ENCODE data around the gene EPHB2. TPM values are rescaled to one million over a fixed set of nuclear protein-coding genes. Genes with fewer than 3 reads are reported as not detected.

Gene EPHB2
- polyA plus RNA-seq, 2 of the 4 experiments (the other 2 are of a cell fraction): 13.0 to 35.3 TPM

GRCh38 chr1:22694172-22694571, 16.5 kb upstream of the EPHB2 start:
- ATAC-seq (no peak), FAIRE-seq (no peak), DNase-seq (ENCODE audit: low read depth in 1 of 2, low spot score in 1 of 2) (no peak)
- H3K9me3 ChIP-seq: no peaks in the 10 kb centered on the region
- POLR2A ChIA-PET: no interaction called here
- no peak overlapping the region for H3K4me2 ChIP-seq
- H3K27ac ChIP-seq: no peak overlapping the region
- no peak overlapping the region for H3K4me3 ChIP-seq
- TF ChIP-seq SMC3 (IDR thresholded peaks at IDR 0.05) (no peak), ZC3H11A (IDR thresholded peaks at IDR 0.05) (no peak), EP300 (IDR thresholded peaks at IDR 0.05) (no peak), CBX2 (IDR thresholded peaks at IDR 0.05; ENCODE audit: borderline replicate concordance, low read depth) (no peak), HOXA7 (CRISPR knock-in tag; IDR thresholded peaks at IDR 0.05) (no peak), KDM1A (IDR thresholded peaks at IDR 0.05; ENCODE audit: low read depth) (no peak), RNF2 (IDR thresholded peaks at IDR 0.05; ENCODE audit: borderline replicate concordance, low read depth) (no peak), GATA3 (IDR thresholded peaks at IDR 0.05; ENCODE audit: borderline replicate concordance) (no peak), KDM5A (IDR thresholded peaks at IDR 0.05) (no peak), HDAC2 (IDR thresholded peaks at IDR 0.05) (no peak), E2F6 (IDR thresholded peaks at IDR 0.05; ENCODE audit: borderline replicate concordance, low read depth) (no peak), JUN (IDR thresholded peaks at IDR 0.05) (no peak), TFCP2L1 (CRISPR knock-in tag; IDR thresholded peaks at IDR 0.05) (no peak), NPAS2 (CRISPR knock-in tag; IDR thresholded peaks at IDR 0.05; ENCODE audit: borderline replicate concordance) (no peak), BHLHE40 (IDR thresholded peaks at IDR 0.05; ENCODE audit: low read depth, low read length) (no peak), FOSB (CRISPR knock-in tag; IDR thresholded peaks at IDR 0.05) (no peak), MAZ (IDR thresholded peaks at IDR 0.05; ENCODE audit: borderline replicate concordance, low read depth, low read length) (no peak), CTCF (IDR thresholded peaks at IDR 0.05) (no peak)
- 0 out of 3 replicates have a peak, but pooled peaks cover 7% of the 10 kb centered on the region for H3K4me1 ChIP-seq
- WGBS (ENCODE audit: missing lambda C conversion rate): 75% methylated on average over 5 of the region's 5 CpGs
- CTCF ChIA-PET: interaction anchor here (1.0 kb wide), 1 partner anchor 19 kb away, joined by 3 read pairs; no protein-coding TSS in a partner anchor

- no peak overlapping the region for H3K27ac ChIP-seq
- H3K4me2 ChIP-seq: no peak overlapping the region
- FAIRE-seq (no peak), ATAC-seq (no peak), DNase-seq (ENCODE audit: low read depth in 1 of 2, low spot score in 1 of 2) (no peak)
- H3K9me3 ChIP-seq: no peaks in the 10 kb centered on the region
- TF ChIP-seq SREBF2 (IDR thresholded peaks at IDR 0.05) (no peak), KDM5A (IDR thresholded peaks at IDR 0.05) (no peak), EP300 (IDR thresholded peaks at IDR 0.05) (no peak), ESRRA (IDR thresholded peaks at IDR 0.05; ENCODE audit: borderline replicate concordance, low read length) (no peak), HOXA7 (CRISPR knock-in tag; IDR thresholded peaks at IDR 0.05) (no peak), PHF8 (IDR thresholded peaks at IDR 0.05; ENCODE audit: borderline replicate concordance, low read depth) (no peak), EHF (CRISPR knock-in tag; IDR thresholded peaks at IDR 0.05) (no peak), MAZ (IDR thresholded peaks at IDR 0.05; ENCODE audit: borderline replicate concordance, low read depth, low read length) (no peak), BHLHE40 (IDR thresholded peaks at IDR 0.05; ENCODE audit: low read depth, low read length) (no peak)
- CTCF ChIA-PET: interaction anchor here (0.7 to 1.8 kb wide), 2 partner anchors 21 to 362 kb away, joined by 3 to 4 read pairs; no protein-coding TSS in a partner anchor
- no peaks in the 10 kb centered on the region for H3K4me1 ChIP-seq
- 69% methylated on average over 3 of the region's 3 CpGs for WGBS (ENCODE audit: missing lambda C conversion rate)
- POLR2A ChIA-PET: no interaction called here
- no peak overlapping the region for H3K4me3 ChIP-seq
Observed at GRCh38 chr1:22696610-22697009, 14.0 kb upstream of the EPHB2 start.

GRCh38 chr1:22697980-22698379, 12.7 kb upstream of the EPHB2 start:
- no peaks in the 10 kb centered on the region for H3K4me1 ChIP-seq
- WGBS (ENCODE audit: missing lambda C conversion rate): 66% methylated on average over 4 of the region's 5 CpGs
- TF ChIP-seq CBX8 (IDR thresholded peaks at IDR 0.05) (no peak), ZC3H11A (IDR thresholded peaks at IDR 0.05) (no peak), MAX (IDR thresholded peaks at IDR 0.05) (no peak), MYC (IDR thresholded peaks at IDR 0.05; ENCODE audit: borderline replicate concordance, low read length) (no peak), EP300 (IDR thresholded peaks at IDR 0.05) (no peak), USF2 (IDR thresholded peaks at IDR 0.05) (no peak), ELK1 (IDR thresholded peaks at IDR 0.05; ENCODE audit: low read depth, low read length) (no peak), JUN (IDR thresholded peaks at IDR 0.05) (no peak), TP53 (CRISPR knock-in tag; IDR thresholded peaks at IDR 0.05) (no peak), ZFP36 (IDR thresholded peaks at IDR 0.05; ENCODE audit: borderline replicate concordance, partially characterized antibody) (no peak), CHD4 (IDR thresholded peaks at IDR 0.05; ENCODE audit: borderline replicate concordance) (no peak), FOXS1 (CRISPR knock-in tag; IDR thresholded peaks at IDR 0.05) (no peak), NR3C1 (IDR thresholded peaks at IDR 0.05) (no peak), RAD21 (conservative IDR thresholded peaks at IDR 0.05 in 1 of 2, IDR thresholded peaks at IDR 0.05 in 1 of 2) (no peak)

More at GRCh38 chr1:22697980-22698379, 12.7 kb upstream of the EPHB2 start:
- FAIRE-seq: no peak
- ChIA-PET CTCF (interaction anchor here (0.6 to 1.8 kb wide), 4 partner anchors 10 to 267 kb away, joined by 3 to 4 read pairs (median 4); no protein-coding TSS in a partner anchor), POLR2A (no interaction called here)
- no peak for ATAC-seq
- Histone ChIP-seq H3K4me3 (no peak overlapping the region), H3K4me2 (no peak overlapping the region), H3K9me3 (no peaks in the 10 kb centered on the region), H3K27ac (no peak overlapping the region)
- no peak for DNase-seq (ENCODE audit: low read depth in 1 of 2, low spot score in 1 of 2)
